Mammary epithelial cell (primary cell): ENCODE data around the gene MAPK4.

Experiments used
- CTCF ChIP-seq, 2 donors: IDR thresholded peaks in 1 of 2; conservative IDR thresholded peaks in 1 of 2; 2 replicates each; pipeline ENCODE4 v1.5.1; 2011 to 2012; ENCODE audit warnings: inconsistent platforms in 2 of 2, low read length in 2 of 2, mild to moderate bottlenecking in 2 of 2, control low read depth in 1 of 2, low read depth in 1 of 2; ENCODE audit not compliant: insufficient read depth in 1 of 2; ENCODE audit errors: extremely low read depth in 1 of 2
- EZH2 ChIP-seq: IDR thresholded peaks from 2 replicates; pipeline ENCODE4 v1.6.1; 2012; ENCODE audit warnings: low read length, inconsistent platforms, borderline replicate concordance

GRCh38 chr18:50622320-50622719 lies 62.4 kb downstream of the MAPK4 start:
- no peak for TF ChIP-seq CTCF (conservative IDR thresholded peaks at IDR 0.05 in 1 of 2, IDR thresholded peaks at IDR 0.05 in 1 of 2; ENCODE audit: extremely low read depth in 1 of 2, insufficient read depth in 1 of 2, low read depth in 1 of 2, low read length in 2 of 2)
- no peak for TF ChIP-seq EZH2
